Activated T-helper 2 cell treated with anti-CD3 and anti-CD28 coated beads, Interferon-gamma antibody, Interleukin-2, Interleukin-4, amounts not matched to agents 10 μg/mL and 5 μg/mL and 100 μg/mL, durations not matched to agents 14 hours and 24 hours and 36 hours (primary cell): ENCODE data around the gene ATP6V1E1. TPM values are rescaled to one million over a fixed set of nuclear protein-coding genes. Genes with fewer than 3 reads are reported as not detected.
A peak's percentile ranks its signal among the peaks of the same experiment; 100 is the strongest.
"Not testable (repeated sequence)": the region's sequence is repeated elsewhere in the genome, so short reads cannot be mapped to it uniquely, and the experiment has no call there.

Source experiments
- DNase-seq: peaks from one replicate; pipeline ENCODE4 v3.0.0; 2021; ENCODE audit warnings: low spot score
- H3K27ac Mint-ChIP-seq: one replicate; pipeline ENCODE4 v1.8.0; 2021; ENCODE audit warnings: mixed read lengths
- H3K27me3 Mint-ChIP-seq: one replicate; pipeline ENCODE4 v1.8.0; 2021; ENCODE audit warnings: low read depth, mixed read lengths
- H3K36me3 Mint-ChIP-seq: one replicate; pipeline ENCODE4 v1.8.0; 2021; ENCODE audit warnings: low read depth, mixed read lengths
- H3K4me1 Mint-ChIP-seq: one replicate; pipeline ENCODE4 v1.8.0; 2021; ENCODE audit warnings: low read depth, mixed read lengths
- H3K4me3 Mint-ChIP-seq: one replicate; pipeline ENCODE4 v1.8.0; 2021; ENCODE audit warnings: low read depth, mild to moderate bottlenecking, moderate library complexity, mixed read lengths
- H3K9me3 Mint-ChIP-seq: one replicate; pipeline ENCODE4 v1.8.0; 2021; ENCODE audit warnings: mixed read lengths
- intact Hi-C: fragments of 100-400 bp; cut with micrococcal nuclease; formaldehyde crosslinking; loops from one replicate; pipeline ENCODE4 v1.15.1; 2023
- total RNA-seq: library from RNA; stranded (reverse); gene quantifications from 2 replicates; pipeline ENCODE4 v1.2.3, GENCODE V29; 2022

ATP6V1E1 gene
- total RNA-seq, 1 donor from 2014 or later = 113 TPM

- Mint-ChIP-seq H3K36me3 (peaks cover 12% of the 10 kb centered on the region), H3K4me1 (peaks cover 1% of the 10 kb centered on the region), H3K4me3 (no peak overlapping the region), H3K27ac (no peak overlapping the region), H3K27me3 (no peaks in the 10 kb centered on the region), H3K9me3 (no peaks in the 10 kb centered on the region)
- DNase-seq = no peak
- intact Hi-C loops = no loop called here
Observed at GRCh38 chr22:17647452-17647851, 18.9 kb upstream of the ATP6V1E1 start.

DNA sequence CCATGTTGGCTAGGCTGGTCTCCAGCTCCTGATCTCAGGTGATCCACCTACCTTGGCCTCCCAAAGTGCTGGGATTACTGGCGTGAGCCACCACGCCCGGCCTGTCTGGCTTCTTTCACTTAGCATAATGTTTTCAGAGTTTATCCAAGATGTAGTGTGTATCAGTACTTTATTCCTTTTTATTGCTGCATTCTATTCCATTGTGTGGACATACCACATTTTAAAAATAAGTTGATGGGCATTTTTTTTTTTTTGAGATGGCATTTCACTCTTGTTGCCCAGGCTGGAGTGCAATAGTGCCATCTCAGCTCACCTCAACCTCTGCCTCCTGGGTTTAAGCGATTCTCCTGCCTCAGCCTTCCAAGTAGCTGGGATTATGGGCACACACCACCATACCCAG, 13.8 kb upstream of the ATP6V1E1 start:
- H3K9me3 Mint-ChIP-seq, intact Hi-C loops, H3K27me3 Mint-ChIP-seq, H3K4me3 Mint-ChIP-seq, DNase-seq, H3K27ac Mint-ChIP-seq: not testable (repeated sequence)
- Mint-ChIP-seq H3K4me1 (peaks cover 18% of the 10 kb centered on the region), H3K36me3 (peaks cover 18% of the 10 kb centered on the region)

DNA sequence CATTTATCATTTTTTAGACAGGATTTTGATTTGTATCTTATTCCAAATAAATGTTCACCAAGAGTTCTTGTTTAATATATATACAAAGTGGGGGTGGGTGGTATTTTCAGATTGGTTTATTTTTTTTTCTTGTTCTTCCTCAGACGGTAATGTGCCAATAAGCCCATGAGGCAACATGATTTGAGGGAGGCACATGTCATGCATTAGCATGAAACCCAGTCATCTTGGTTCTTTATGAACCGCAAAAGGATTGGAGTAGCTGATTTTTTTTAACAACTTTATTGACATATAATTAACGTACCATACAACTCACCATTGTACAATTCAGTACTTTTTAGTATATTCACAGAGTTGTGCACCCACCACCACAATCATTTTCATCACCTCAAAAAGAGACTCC, 12.7 kb upstream of the ATP6V1E1 start:
- H3K4me3 Mint-ChIP-seq = no peak overlapping the region
- intact Hi-C loops = no loop called here
- DNase-seq = no peak
- H3K9me3 Mint-ChIP-seq = no peaks in the 10 kb centered on the region
- H3K27ac Mint-ChIP-seq = no peak overlapping the region
- peaks cover 17% of the 10 kb centered on the region for H3K4me1 Mint-ChIP-seq
- H3K27me3 Mint-ChIP-seq = no peaks in the 10 kb centered on the region
- H3K36me3 Mint-ChIP-seq = peaks cover 16% of the 10 kb centered on the region

DNA sequence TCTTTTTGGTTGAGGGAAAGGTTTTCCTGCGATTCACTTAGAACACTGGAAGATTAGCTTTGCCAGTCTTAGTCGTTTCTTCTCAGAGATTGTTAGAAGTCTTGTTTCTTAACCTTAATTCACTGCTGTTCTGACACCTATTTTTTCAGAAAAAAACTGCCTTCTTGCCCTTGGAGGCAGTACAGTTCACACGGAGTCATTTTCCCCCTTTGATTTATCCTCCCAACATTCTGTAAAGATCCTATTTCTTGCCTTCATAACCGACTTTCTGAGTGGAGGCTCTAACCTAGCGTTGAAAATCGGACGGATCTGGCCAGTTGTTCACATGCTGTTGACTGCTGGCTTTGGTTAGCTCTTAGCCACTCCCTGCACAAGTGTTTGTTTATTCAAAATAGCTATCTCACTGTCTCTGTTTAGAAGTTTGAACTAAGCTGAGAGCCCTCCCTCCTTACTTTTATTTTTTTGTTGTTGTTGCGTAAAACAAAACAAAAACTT, 10.7 kb upstream of the ATP6V1E1 start:
- Mint-ChIP-seq H3K36me3 (peaks cover 16% of the 10 kb centered on the region), H3K27me3 (no peaks in the 10 kb centered on the region), H3K27ac (peak overlapping the region; percentile 89), H3K4me1 (peaks cover 17% of the 10 kb centered on the region), H3K4me3 (peak overlapping the region; percentile 87), H3K9me3 (no peaks in the 10 kb centered on the region)
- DNase-seq = no peak
- intact Hi-C loops = loop anchor here (2.0 to 5.0 kb wide), 3 partner anchors 33 to 130 kb away; no protein-coding TSS in a partner anchor

DNA sequence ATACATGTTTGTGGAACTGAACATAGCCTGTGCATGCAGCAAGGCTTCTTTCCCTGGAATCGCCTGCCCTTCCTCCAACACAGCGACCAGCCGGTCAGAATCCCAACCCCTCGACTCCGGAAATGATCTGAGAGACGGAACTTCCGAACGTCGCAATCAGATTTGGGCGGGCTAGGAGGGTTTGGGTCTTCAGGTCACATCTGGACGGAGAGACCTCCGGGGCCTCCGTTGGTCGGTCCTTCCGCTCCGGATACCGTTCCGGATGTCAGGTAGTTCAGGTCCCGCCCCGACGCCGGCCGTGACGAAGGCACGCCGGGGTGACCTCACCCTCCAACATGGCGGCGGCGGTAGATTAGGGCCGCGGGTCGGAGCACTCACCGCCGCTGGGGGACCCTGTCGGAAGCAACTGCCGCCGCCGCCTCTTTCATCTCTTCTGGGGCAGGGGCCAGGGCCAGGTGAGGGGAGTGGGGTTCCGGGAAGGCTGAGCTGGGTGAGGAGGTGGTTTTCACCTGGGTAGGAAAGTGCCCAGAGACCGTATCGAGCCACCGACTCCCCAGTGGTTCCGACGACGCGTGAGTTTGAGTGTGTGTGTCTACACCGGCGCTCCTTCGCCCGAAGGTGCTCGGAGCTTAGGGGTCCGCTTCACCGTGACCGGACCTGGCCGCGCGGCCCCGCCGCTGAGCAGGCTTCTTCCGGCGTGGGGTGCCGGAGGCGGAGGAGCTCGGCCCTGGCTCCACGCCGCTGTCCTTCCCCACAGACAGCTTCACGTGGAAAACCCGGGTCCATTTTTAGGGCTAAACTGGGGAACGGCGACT, 10.1 kb upstream of the ATP6V1E1 start, which contains the start of gene BCL2L13:
TSS of gene BCL2L13 (plus strand) at position 326 of the 815 bp plus-strand sequence. CDS start 16,955 bp downstream, outside the sequence.
- Mint-ChIP-seq H3K36me3 (peaks cover 16% of the 10 kb centered on the region), H3K9me3 (no peaks in the 10 kb centered on the region), H3K27ac (peak within 1 kb of the TSS; percentile 89), H3K4me3 (peak within 1 kb of the TSS; percentile 87), H3K27me3 (no peaks in the 10 kb centered on the region), H3K4me1 (peaks cover 17% of the 10 kb centered on the region)
- DNase-seq = peak; percentile 86
- intact Hi-C loops = loop anchor here (1.0 to 5.0 kb wide), 4 partner anchors 10 to 130 kb away; partner anchors contain the start of gene ATP6V1E1

GRCh38 chr22:17638182-17638431, 9.6 kb upstream of the ATP6V1E1 start:
- intact Hi-C loops = loop anchor here (1.0 to 5.0 kb wide), 4 partner anchors 10 to 131 kb away; partner anchors contain the start of gene ATP6V1E1
- DNase-seq = no peak
- peaks cover 17% of the 10 kb centered on the region for H3K4me1 Mint-ChIP-seq
- H3K4me3 Mint-ChIP-seq = peak overlapping the region; percentile 87
- H3K27ac Mint-ChIP-seq = peak overlapping the region; percentile 89
- no peaks in the 10 kb centered on the region for H3K27me3 Mint-ChIP-seq
- no peaks in the 10 kb centered on the region for H3K9me3 Mint-ChIP-seq
- H3K36me3 Mint-ChIP-seq = peaks cover 16% of the 10 kb centered on the region

GRCh38 chr22:17637490-17638181, 9.1 kb upstream of the ATP6V1E1 start:
- H3K27ac Mint-ChIP-seq = peak overlapping the region; percentile 89
- H3K4me3 Mint-ChIP-seq = peak overlapping the region; percentile 87
- DNase-seq = no peak
- peaks cover 12% of the 10 kb centered on the region for H3K36me3 Mint-ChIP-seq
- peaks cover 17% of the 10 kb centered on the region for H3K4me1 Mint-ChIP-seq
- no peaks in the 10 kb centered on the region for H3K9me3 Mint-ChIP-seq
- H3K27me3 Mint-ChIP-seq = no peaks in the 10 kb centered on the region
- intact Hi-C loops = loop anchor here (1.0 to 5.0 kb wide), 4 partner anchors 9 to 131 kb away; partner anchors contain the start of gene ATP6V1E1

- H3K4me3 Mint-ChIP-seq, H3K27ac Mint-ChIP-seq: not testable (repeated sequence)
- intact Hi-C loops = loop anchor here (5.0 kb wide), 1 partner anchor 35 kb away; no protein-coding TSS in a partner anchor
Observed at GRCh38 chr22:17636850-17637249, 8.3 kb upstream of the ATP6V1E1 start.

DNA sequence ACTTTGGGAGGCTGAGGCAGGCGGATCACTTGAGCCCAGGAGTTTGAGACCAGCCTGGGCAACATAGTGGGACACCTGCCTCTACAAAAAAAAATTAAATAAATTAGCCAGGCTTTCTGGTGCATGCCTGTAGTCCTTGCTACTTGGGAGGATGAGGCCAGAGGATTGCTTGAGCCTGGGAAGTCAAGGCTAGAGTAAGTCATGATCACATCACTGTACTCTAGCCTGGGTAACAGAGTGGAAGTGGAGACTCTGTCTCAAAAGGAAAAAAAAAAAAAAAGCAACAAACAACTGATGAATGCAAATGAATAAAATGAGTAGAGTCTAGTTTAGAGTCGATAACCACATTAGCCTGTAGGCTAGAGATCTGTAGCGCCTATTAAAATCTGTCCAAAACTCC, 6.1 kb upstream of the ATP6V1E1 start:
- H3K4me1 Mint-ChIP-seq = peaks cover 13% of the 10 kb centered on the region
- no peak for DNase-seq
- H3K36me3 Mint-ChIP-seq = no peaks in the 10 kb centered on the region
- intact Hi-C loops = loop anchor here (5.0 kb wide), 1 partner anchor 38 kb away; no protein-coding TSS in a partner anchor
- H3K27ac Mint-ChIP-seq = no peak overlapping the region
- no peaks in the 10 kb centered on the region for H3K27me3 Mint-ChIP-seq
- no peaks in the 10 kb centered on the region for H3K9me3 Mint-ChIP-seq
- H3K4me3 Mint-ChIP-seq = no peak overlapping the region

More at GRCh38 chr22:17636850-17637249, 8.3 kb upstream of the ATP6V1E1 start:
- H3K27me3 Mint-ChIP-seq, H3K9me3 Mint-ChIP-seq, DNase-seq, H3K36me3 Mint-ChIP-seq: not testable (repeated sequence)
- peaks cover 17% of the 10 kb centered on the region for H3K4me1 Mint-ChIP-seq

DNA sequence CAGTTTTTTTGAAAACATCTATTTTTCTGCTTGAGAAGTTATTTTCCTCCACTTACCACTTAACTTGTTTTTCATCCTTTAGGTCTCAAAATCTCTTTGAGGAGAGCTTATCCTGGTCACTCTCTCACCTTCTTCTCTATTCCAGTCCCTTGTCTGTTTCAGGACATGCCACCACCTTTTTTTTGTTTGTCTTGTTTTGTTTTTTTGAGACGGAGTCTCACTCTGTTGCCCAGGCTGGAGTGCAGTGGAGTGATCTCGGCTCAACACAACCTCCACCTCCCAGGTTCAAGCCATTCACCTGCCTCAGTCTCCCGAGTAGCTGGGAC, 5.4 kb upstream of the ATP6V1E1 start:
- H3K36me3 Mint-ChIP-seq = no peaks in the 10 kb centered on the region
- H3K4me3 Mint-ChIP-seq = no peak overlapping the region
- H3K4me1 Mint-ChIP-seq = peaks cover 13% of the 10 kb centered on the region
- intact Hi-C loops = no loop called here
- no peaks in the 10 kb centered on the region for H3K27me3 Mint-ChIP-seq
- DNase-seq = no peak
- no peaks in the 10 kb centered on the region for H3K9me3 Mint-ChIP-seq
- no peak overlapping the region for H3K27ac Mint-ChIP-seq

DNA sequence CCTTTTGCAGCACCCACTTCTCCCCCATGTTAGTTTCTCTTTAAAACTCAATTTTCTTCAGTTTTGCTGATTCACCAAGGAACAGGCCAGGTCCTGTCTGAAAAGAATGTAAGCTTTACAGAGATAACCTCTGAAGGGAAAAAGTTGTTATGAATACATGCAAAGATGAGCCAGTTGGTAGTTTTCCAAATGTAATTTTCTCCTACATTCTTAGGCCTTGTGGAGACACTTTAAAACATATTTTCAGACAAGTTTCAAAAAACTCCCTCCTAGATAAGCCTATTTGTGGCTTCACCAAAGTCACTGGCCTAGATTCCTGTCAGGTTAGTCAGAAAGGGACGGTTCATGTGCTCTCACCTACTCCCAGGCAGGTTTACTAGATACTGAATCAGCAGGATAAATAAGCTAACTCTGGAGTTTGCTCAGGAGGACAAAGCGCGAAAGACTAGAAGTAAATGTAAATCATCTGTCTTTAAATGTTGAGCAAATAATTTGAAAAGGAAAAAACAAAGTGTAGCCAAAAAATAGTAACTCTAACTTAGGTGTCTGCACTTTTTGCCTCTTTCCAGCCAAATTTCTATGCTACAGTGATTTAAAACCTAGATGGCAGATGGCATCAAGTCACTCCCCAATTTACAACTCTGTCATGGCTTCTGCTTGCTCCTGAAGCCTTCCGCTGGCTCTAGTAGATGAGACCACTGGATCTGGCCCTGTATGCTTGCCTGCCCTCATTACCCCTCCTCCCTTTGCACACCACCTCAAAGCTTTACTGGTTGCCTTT, 4.9 kb upstream of the ATP6V1E1 start:
- H3K36me3 Mint-ChIP-seq = peaks cover 1% of the 10 kb centered on the region
- no peak overlapping the region for H3K27ac Mint-ChIP-seq
- H3K4me1 Mint-ChIP-seq = peaks cover 13% of the 10 kb centered on the region
- no peaks in the 10 kb centered on the region for H3K27me3 Mint-ChIP-seq
- intact Hi-C loops = no loop called here
- no peaks in the 10 kb centered on the region for H3K9me3 Mint-ChIP-seq
- no peak overlapping the region for H3K4me3 Mint-ChIP-seq
- DNase-seq = no peak

- intact Hi-C loops = no loop called here
- DNase-seq = no peak
- Mint-ChIP-seq H3K4me3 (no peak overlapping the region), H3K27me3 (no peaks in the 10 kb centered on the region), H3K27ac (no peak overlapping the region), H3K9me3 (no peaks in the 10 kb centered on the region), H3K4me1 (peaks cover 4% of the 10 kb centered on the region), H3K36me3 (peaks cover 6% of the 10 kb centered on the region)
Observed at GRCh38 chr22:17631076-17631565, 2.6 kb upstream of the ATP6V1E1 start.
